Body of pancreas (tissue), 4 donors: ENCODE measurements around the gene NPIPB8.

Experiments
- POLR2A ChIP-seq, 3 donors: fragments of 450-650 bp; IDR thresholded peaks; one replicate each; pipeline ENCODE4 v1.6.1; 2016; ENCODE audit warnings: antibody characterized with exemption in 3 of 3, mild to moderate bottlenecking in 2 of 3
- TF ChIP-seq, protein P1 (sequence below), 7 experiments: fragments of 450-650 bp in 4 of 7; fragments of 200-600 bp in 3 of 7; sonication (generic) in 3 of 7; IDR thresholded peaks; one replicate each; pipeline ENCODE4 v1.5.1; 2016 to 2019; ENCODE audit warnings: antibody characterized with exemption in 7 of 7

DNA sequence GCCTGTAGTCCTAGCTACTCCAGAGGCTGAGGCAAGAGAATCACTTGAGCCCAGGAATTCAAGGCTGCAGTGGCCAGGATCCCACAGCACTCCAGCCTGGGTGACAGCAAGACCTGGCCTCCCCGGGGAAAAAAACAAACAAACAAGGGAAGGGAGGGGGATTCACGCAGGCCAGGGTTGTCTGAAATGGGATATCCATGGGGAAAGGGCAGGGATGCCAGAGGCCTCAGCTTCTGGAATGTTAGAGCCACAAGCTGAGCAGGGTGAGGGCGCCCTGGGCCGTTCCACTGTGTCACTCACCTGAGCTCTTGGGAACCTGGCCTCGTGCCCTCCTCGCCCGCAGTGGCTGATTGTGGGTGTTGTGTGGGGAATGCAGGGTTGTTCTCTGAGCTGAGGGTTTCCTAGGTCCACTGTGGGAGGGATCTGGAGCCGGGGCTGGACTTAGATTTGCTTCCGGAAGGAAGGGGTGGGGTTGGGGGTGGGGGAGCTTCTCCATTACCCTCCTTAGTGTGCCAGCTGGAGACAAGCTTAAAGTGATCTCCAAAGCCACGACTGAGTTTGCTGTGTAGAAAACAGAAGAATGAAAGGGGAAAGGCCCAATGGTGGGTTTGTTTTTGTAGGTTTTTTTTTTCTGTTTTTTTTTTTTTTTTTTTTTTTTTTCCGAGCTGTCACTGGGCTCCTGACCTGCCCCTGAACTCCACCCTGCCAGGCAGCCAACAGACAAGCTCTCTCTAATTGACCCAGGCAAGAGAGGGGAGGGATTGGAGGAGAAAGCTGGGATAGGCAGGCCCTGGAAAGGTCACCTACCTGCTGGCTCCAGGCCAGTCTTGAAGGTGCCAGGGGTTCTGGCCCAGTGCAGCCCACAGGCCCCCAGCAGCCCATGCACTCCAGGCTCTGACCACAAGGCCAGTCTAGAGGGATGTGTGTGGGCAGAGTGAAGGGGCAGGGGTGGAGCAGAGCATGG is 28.0 kb upstream of the NPIPB8 start, which contains the start of gene SULT1A1:
- peak in 2 of 3 donors; percentile 27 to 31 for TF ChIP-seq POLR2A (IDR thresholded peaks at IDR 0.05)
- TF ChIP-seq, protein P1, sequence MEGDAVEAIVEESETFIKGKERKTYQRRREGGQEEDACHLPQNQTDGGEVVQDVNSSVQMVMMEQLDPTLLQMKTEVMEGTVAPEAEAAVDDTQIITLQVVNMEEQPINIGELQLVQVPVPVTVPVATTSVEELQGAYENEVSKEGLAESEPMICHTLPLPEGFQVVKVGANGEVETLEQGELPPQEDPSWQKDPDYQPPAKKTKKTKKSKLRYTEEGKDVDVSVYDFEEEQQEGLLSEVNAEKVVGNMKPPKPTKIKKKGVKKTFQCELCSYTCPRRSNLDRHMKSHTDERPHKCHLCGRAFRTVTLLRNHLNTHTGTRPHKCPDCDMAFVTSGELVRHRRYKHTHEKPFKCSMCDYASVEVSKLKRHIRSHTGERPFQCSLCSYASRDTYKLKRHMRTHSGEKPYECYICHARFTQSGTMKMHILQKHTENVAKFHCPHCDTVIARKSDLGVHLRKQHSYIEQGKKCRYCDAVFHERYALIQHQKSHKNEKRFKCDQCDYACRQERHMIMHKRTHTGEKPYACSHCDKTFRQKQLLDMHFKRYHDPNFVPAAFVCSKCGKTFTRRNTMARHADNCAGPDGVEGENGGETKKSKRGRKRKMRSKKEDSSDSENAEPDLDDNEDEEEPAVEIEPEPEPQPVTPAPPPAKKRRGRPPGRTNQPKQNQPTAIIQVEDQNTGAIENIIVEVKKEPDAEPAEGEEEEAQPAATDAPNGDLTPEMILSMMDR (IDR thresholded peaks at IDR 0.05) = no peak
